Trophoblast cell (in vitro differentiated cells and primary cell): ENCODE measurements around the gene FNDC11.

ENCODE experiments used
- DNase-seq, 2 donors: peaks; one replicate each; pipeline ENCODE4 v3.0.0-alpha.2; 2016
- H2AFZ ChIP-seq: 2 replicates; pipeline ENCODE4 v1.6.1; 2013; ENCODE audit warnings: low read length, moderate library complexity, mild to moderate bottlenecking; ENCODE audit not compliant: insufficient read depth, poor library complexity
- H2AK5ac ChIP-seq: 2 replicates; pipeline ENCODE4 v1.6.1; 2013; ENCODE audit warnings: mild to moderate bottlenecking, low read length
- H2BK120ac ChIP-seq: 2 replicates; pipeline ENCODE4 v1.6.1; 2013; ENCODE audit warnings: low read length, mild to moderate bottlenecking, moderate library complexity; ENCODE audit not compliant: insufficient read depth, poor library complexity
- H2BK12ac ChIP-seq: 2 replicates; pipeline ENCODE4 v1.6.1; 2013; ENCODE audit warnings: mild to moderate bottlenecking, low read length, moderate library complexity
- H2BK5ac ChIP-seq: 2 replicates; pipeline ENCODE4 v1.6.1; 2013; ENCODE audit warnings: low read length, low read depth, moderate library complexity, mild to moderate bottlenecking; ENCODE audit not compliant: poor library complexity
- H3K14ac ChIP-seq: 2 replicates; pipeline ENCODE4 v1.6.1; 2013; ENCODE audit warnings: mild to moderate bottlenecking, low read length
- H3K18ac ChIP-seq: 2 replicates; pipeline ENCODE4 v1.6.1; 2013; ENCODE audit warnings: mild to moderate bottlenecking, low read length
- H3K23ac ChIP-seq: 2 replicates; pipeline ENCODE4 v1.6.1; 2013; ENCODE audit warnings: low read length
- H3K27ac ChIP-seq: 2 replicates; pipeline ENCODE4 v1.5.1; 2013; ENCODE audit warnings: low read depth, mild to moderate bottlenecking, inconsistent platforms, low read length, moderate library complexity
- H3K27me3 ChIP-seq: 2 replicates; pipeline ENCODE4 v1.6.1; 2013; ENCODE audit warnings: inconsistent platforms, mild to moderate bottlenecking, low read length, moderate library complexity; ENCODE audit not compliant: insufficient read depth
- H3K36me3 ChIP-seq, 2 experiments: 1 replicate in 1 of 2; 2 replicates in 1 of 2; pipeline ENCODE4 v1.6.1; 2013; ENCODE audit warnings: low read length in 2 of 2, mild to moderate bottlenecking in 2 of 2, moderate library complexity in 1 of 2; ENCODE audit not compliant: insufficient read depth in 2 of 2, control insufficient read depth in 1 of 2
- H3K4ac ChIP-seq: 2 replicates; pipeline ENCODE4 v1.6.1; 2013; ENCODE audit warnings: low read depth, mild to moderate bottlenecking, low read length, moderate library complexity
- H3K4me1 ChIP-seq, 2 experiments: 1 replicate in 1 of 2; 2 replicates in 1 of 2; pipeline ENCODE4 v1.6.1; 2013; ENCODE audit warnings: low read length in 2 of 2, mild to moderate bottlenecking in 2 of 2, moderate library complexity in 1 of 2; ENCODE audit not compliant: insufficient read depth in 2 of 2, control insufficient read depth in 1 of 2
- H3K4me2 ChIP-seq: 2 replicates; pipeline ENCODE4 v1.6.1; 2013; ENCODE audit warnings: inconsistent platforms, mild to moderate bottlenecking, low read length, moderate library complexity
- H3K4me3 ChIP-seq: 2 replicates; pipeline ENCODE4 v1.5.1; 2013; ENCODE audit warnings: mild to moderate bottlenecking, low read depth, low read length, inconsistent platforms
- H3K79me1 ChIP-seq: one replicate; pipeline ENCODE4 v1.6.1; 2013; ENCODE audit warnings: low read length
- H3K79me2 ChIP-seq: 2 replicates; pipeline ENCODE4 v1.6.1; 2013; ENCODE audit warnings: low read length, mild to moderate bottlenecking; ENCODE audit not compliant: control insufficient read depth, insufficient read depth, poor library complexity
- H3K9ac ChIP-seq: 2 replicates; pipeline ENCODE4 v1.6.1; 2013; ENCODE audit warnings: mild to moderate bottlenecking, low read length
- H3K9me3 ChIP-seq: 2 replicates; pipeline ENCODE4 v1.6.1; 2013; ENCODE audit warnings: low read depth, mild to moderate bottlenecking, control low read depth, inconsistent platforms, low read length; ENCODE audit not compliant: insufficient read depth
- H4K12ac ChIP-seq: 2 replicates; pipeline ENCODE4 v1.6.1; 2013; ENCODE audit warnings: low read depth, mild to moderate bottlenecking, low read length, moderate library complexity
- H4K8ac ChIP-seq: 2 replicates; pipeline ENCODE4 v1.6.1; 2013; ENCODE audit warnings: low read depth, mild to moderate bottlenecking, low read length, moderate library complexity
- H4K91ac ChIP-seq: one replicate; pipeline ENCODE4 v1.6.1; 2013; ENCODE audit warnings: low read depth, mild to moderate bottlenecking, low read length, moderate library complexity
- WGBS: extraction: QIAGEN DNeasy Blood & Tissue Kit; methylation state at CpG from one replicate; pipeline ENCODE4 v1.1.7; 2013; ENCODE audit warnings: missing lambda C conversion rate; ENCODE audit not compliant: insufficient read length, insufficient coverage; ENCODE audit errors: extremely low coverage; 5-methylcytosine and 5-hydroxymethylcytosine counted together

FNDC11 gene

GRCh38 chr20:63586797-63587196 is 32.8 kb downstream of the FNDC11 start:
- no peak overlapping the region for H3K4ac ChIP-seq
- H3K4me3 ChIP-seq = no peak overlapping the region
- H3K27ac ChIP-seq = no peak overlapping the region
- no peak overlapping the region for H4K12ac ChIP-seq
- H3K36me3 ChIP-seq = peaks cover 39 to 40% of the 10 kb centered on the region in 2 experiments
- no peak overlapping the region for H3K4me2 ChIP-seq
- no peak overlapping the region for H2BK5ac ChIP-seq
- no peak overlapping the region for H3K9ac ChIP-seq
- H4K8ac ChIP-seq = no peak overlapping the region
- no peaks in the 10 kb centered on the region for H3K27me3 ChIP-seq
- no peaks in the 10 kb centered on the region for H3K4me1 ChIP-seq
- H2BK120ac ChIP-seq = no peak overlapping the region
- H4K91ac ChIP-seq = no peak overlapping the region
- WGBS = no CpG with 5 or more reads among the region's 17 CpGs
- no peak overlapping the region for H2AFZ ChIP-seq
- no peaks in the 10 kb centered on the region for H3K9me3 ChIP-seq
- H3K79me1 ChIP-seq = no peaks in the 10 kb centered on the region
- H3K23ac ChIP-seq = no peak overlapping the region
- H3K18ac ChIP-seq = no peak overlapping the region
- DNase-seq = no peak
- no peak overlapping the region for H2AK5ac ChIP-seq
- H3K14ac ChIP-seq = no peak overlapping the region
- no peak overlapping the region for H2BK12ac ChIP-seq
- H3K79me2 ChIP-seq = no peaks in the 10 kb centered on the region

DNA sequence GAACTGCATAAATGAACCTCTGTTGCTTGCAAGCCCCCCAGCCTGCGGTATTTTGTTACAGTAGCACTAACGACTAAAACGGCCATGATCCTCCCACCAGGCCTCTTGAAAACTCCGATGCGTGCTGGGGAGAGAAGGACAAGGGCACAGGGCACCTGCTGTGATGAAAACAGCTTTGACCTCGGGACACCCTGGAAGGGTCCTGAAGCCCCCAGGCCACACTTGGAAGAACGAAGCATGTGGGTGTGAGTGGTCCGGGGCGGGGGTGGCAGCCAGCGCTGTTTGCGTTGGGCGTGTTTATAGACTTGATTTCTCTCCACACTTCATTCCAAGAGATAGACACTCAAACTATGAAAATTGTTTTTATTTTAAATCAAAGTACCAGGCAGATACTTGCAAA is 33.3 kb downstream of the FNDC11 start:
- H4K12ac ChIP-seq = no peak overlapping the region
- no peaks in the 10 kb centered on the region for H3K79me2 ChIP-seq
- no peak overlapping the region for H2AFZ ChIP-seq
- no peak overlapping the region for H3K4ac ChIP-seq
- no peaks in the 10 kb centered on the region for H3K4me1 ChIP-seq
- no peak overlapping the region for H2BK120ac ChIP-seq
- H2AK5ac ChIP-seq = no peak overlapping the region
- H2BK5ac ChIP-seq = no peak overlapping the region
- no peak overlapping the region for H3K14ac ChIP-seq
- no peaks in the 10 kb centered on the region for H3K27me3 ChIP-seq
- no peak overlapping the region for H4K91ac ChIP-seq
- H3K9me3 ChIP-seq = no peaks in the 10 kb centered on the region
- H3K23ac ChIP-seq = no peak overlapping the region
- WGBS = no CpG with 5 or more reads among the region's 12 CpGs
- no peak overlapping the region for H3K4me2 ChIP-seq
- no peak overlapping the region for H4K8ac ChIP-seq
- no peak overlapping the region for H3K4me3 ChIP-seq
- no peak overlapping the region for H3K18ac ChIP-seq
- DNase-seq = no peak
- no peak overlapping the region for H2BK12ac ChIP-seq
- no peak overlapping the region for H3K27ac ChIP-seq
- H3K79me1 ChIP-seq = no peaks in the 10 kb centered on the region
- H3K9ac ChIP-seq = no peak overlapping the region
- H3K36me3 ChIP-seq = peaks cover 44 to 45% of the 10 kb centered on the region in 2 experiments

GRCh38 chr20:63587776-63588591 is 34.0 kb downstream of the FNDC11 start:
- H4K8ac ChIP-seq = no peak overlapping the region
- H3K4me1 ChIP-seq = no peaks in the 10 kb centered on the region
- no CpG with 5 or more reads among the region's 19 CpGs for WGBS
- H3K4me2 ChIP-seq = no peak overlapping the region
- no peak overlapping the region for H3K27ac ChIP-seq
- H2AK5ac ChIP-seq = no peak overlapping the region
- peaks cover 51 to 52% of the 10 kb centered on the region in 2 experiments for H3K36me3 ChIP-seq
- no peaks in the 10 kb centered on the region for H3K79me1 ChIP-seq
- H3K14ac ChIP-seq = no peak overlapping the region
- no peaks in the 10 kb centered on the region for H3K9me3 ChIP-seq
- no peak overlapping the region for H3K4ac ChIP-seq
- H4K12ac ChIP-seq = no peak overlapping the region
- no peak overlapping the region for H4K91ac ChIP-seq
- H3K23ac ChIP-seq = no peak overlapping the region
- H2BK12ac ChIP-seq = no peak overlapping the region
- H2AFZ ChIP-seq = no peak overlapping the region
- DNase-seq = no peak
- no peak overlapping the region for H2BK5ac ChIP-seq
- H2BK120ac ChIP-seq = no peak overlapping the region
- no peaks in the 10 kb centered on the region for H3K27me3 ChIP-seq
- no peak overlapping the region for H3K18ac ChIP-seq
- no peak overlapping the region for H3K4me3 ChIP-seq
- H3K79me2 ChIP-seq = no peaks in the 10 kb centered on the region
- H3K9ac ChIP-seq = no peak overlapping the region

DNA sequence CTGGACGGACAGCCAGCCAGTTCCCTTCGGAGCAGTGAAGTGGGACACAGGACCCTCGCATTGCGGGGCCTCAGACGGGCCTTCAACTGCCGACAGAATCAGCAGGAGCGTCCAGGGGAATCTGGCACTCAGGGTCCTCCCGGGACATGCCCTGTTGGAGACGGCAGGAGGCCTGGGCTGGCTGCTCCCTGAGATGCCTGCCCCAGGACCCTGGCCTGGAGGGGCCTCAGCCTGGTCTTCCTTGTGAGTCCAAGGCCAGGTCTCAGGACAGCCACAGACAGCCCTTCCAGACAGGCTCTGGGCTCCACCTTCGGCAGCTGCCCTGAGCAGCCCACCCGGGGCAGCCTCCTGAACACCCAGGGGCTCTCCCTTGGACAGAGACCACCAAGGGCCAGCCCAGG is 34.7 kb downstream of the FNDC11 start:
- Histone ChIP-seq H3K4me1 (no peaks in the 10 kb centered on the region), H3K18ac (no peak overlapping the region), H3K23ac (no peak overlapping the region), H3K27me3 (no peaks in the 10 kb centered on the region), H3K9me3 (no peaks in the 10 kb centered on the region), H3K4me3 (no peak overlapping the region), H2AFZ (no peak overlapping the region), H3K79me1 (no peaks in the 10 kb centered on the region), H2AK5ac (no peak overlapping the region), H4K12ac (no peak overlapping the region), H2BK12ac (no peak overlapping the region), H3K9ac (no peak overlapping the region), H3K36me3 (peaks cover 57% of the 10 kb centered on the region in 2 experiments), H3K4me2 (no peak overlapping the region), H3K4ac (no peak overlapping the region), H3K27ac (no peak overlapping the region), H2BK120ac (no peak overlapping the region), H2BK5ac (no peak overlapping the region), H4K91ac (no peak overlapping the region), H3K79me2 (no peaks in the 10 kb centered on the region), H4K8ac (no peak overlapping the region), H3K14ac (no peak overlapping the region)
- no peak for DNase-seq
- no CpG with 5 or more reads among the region's 11 CpGs for WGBS
